GM12878 (cell line): ENCODE results near the gene BMP8B. TPM values are rescaled to one million over a fixed set of nuclear protein-coding genes. Genes with fewer than 3 reads are reported as not detected.

Experiments used
- ATAC-seq: fragments of 200-7000 bp; cut with Tn5 transposase; 3 replicates; pipeline ENCODE4 v1.9.1; 2020; ENCODE audit warnings: mild to moderate bottlenecking, moderate library complexity
- BruUV-seq: library from RNA; stranded (reverse); fragments of 400-500 nt; replicated peaks from 2 replicates; lab custom pipeline; 2021; lab: Mats Ljungman, UMichigan
- CTCF ChIA-PET: fragments of 300-600 bp; sonication (Branson Sonifier 250); formaldehyde crosslinking; extraction: SDS; loops from one replicate; lab custom pipeline; 2021; ENCODE audit warnings: inconsistent platforms; lab: Yijun Ruan, JAX
- POLR2A ChIA-PET: fragments of 350-600 bp; formaldehyde crosslinking; extraction: SDS; loops from one replicate; lab custom pipeline; 2021; ENCODE audit warnings: inconsistent platforms; lab: Charles Lee
- RAD21 ChIA-PET: fragments of 300-600 bp; sonication (Branson Sonifier 250); formaldehyde crosslinking; loops from one replicate; lab custom pipeline; 2023; ENCODE audit warnings: antibody characterized with exemption; ENCODE audit not compliant: unreplicated experiment; lab: Charles Lee
- SMC1A ChIA-PET: fragments of 300-600 bp; sonication (Branson Sonifier 250); formaldehyde crosslinking; loops from one replicate; lab custom pipeline; 2023; ENCODE audit not compliant: unreplicated experiment, uncharacterized antibody; lab: Charles Lee
- DNase-seq: peaks from one replicate; pipeline ENCODE4 v3.0.0-alpha.2; 2011; ENCODE audit warnings: low read depth, low spot score
- FAIRE-seq: peaks from 3 replicates; lab custom pipeline; 2011; peaks lifted over from hg19 to GRCh38; lab: Jason Lieb, UNC
- H2AFZ ChIP-seq: 2 replicates; pipeline ENCODE4 v1.6.0; 2011; ENCODE audit warnings: low read depth, low read length, control low read depth; ENCODE audit not compliant: control insufficient read depth
- H3K27ac ChIP-seq: 2 replicates; pipeline ENCODE4 v1.5.1; 2011; ENCODE audit warnings: control low read depth; ENCODE audit not compliant: control insufficient read depth, insufficient read depth
- H3K27me3 ChIP-seq, 2 experiments: replicated peaks in 1 of 2; 2 replicates each; pipeline versions ENCODE4 v1.6.0 to v1.6.1; 2011; ENCODE audit warnings: low read length in 1 of 2; ENCODE audit not compliant: control insufficient read depth in 2 of 2, insufficient read depth in 2 of 2
- H3K36me3 ChIP-seq, 2 experiments: 2 replicates each; pipeline ENCODE4 v1.5.1; 2011; ENCODE audit warnings: low read length in 1 of 2; ENCODE audit not compliant: control insufficient read depth in 2 of 2, insufficient read depth in 2 of 2
- H3K4me1 ChIP-seq: 2 replicates; pipeline ENCODE4 v1.6.1; 2011; ENCODE audit warnings: mild to moderate bottlenecking, low read length, moderate library complexity, mixed read lengths; ENCODE audit not compliant: control insufficient read depth, insufficient read depth
- H3K4me2 ChIP-seq: 2 replicates; pipeline ENCODE4 v1.6.0; 2011; ENCODE audit warnings: control low read depth; ENCODE audit not compliant: control insufficient read depth, insufficient read depth
- H3K4me3 ChIP-seq: fragments of 200-600 bp; sonication (generic); 2 replicates; pipeline ENCODE4 v1.5.1; 2016
- H3K79me2 ChIP-seq: 2 replicates; pipeline ENCODE4 v1.6.0; 2011; ENCODE audit warnings: low read length; ENCODE audit not compliant: control insufficient read depth, insufficient read depth
- H3K9ac ChIP-seq: 2 replicates; pipeline ENCODE4 v1.8.0; 2011; ENCODE audit warnings: low read length, control low read depth, mixed read lengths; ENCODE audit not compliant: control insufficient read depth, insufficient read depth
- H3K9me3 ChIP-seq: replicated peaks from 3 replicates; pipeline ENCODE4 v1.5.1; 2011; ENCODE audit warnings: mild to moderate bottlenecking, low read length; ENCODE audit not compliant: control insufficient read depth, insufficient read depth
- H4K20me1 ChIP-seq: 2 replicates; pipeline ENCODE4 v1.6.0; 2011; ENCODE audit not compliant: control insufficient read depth, insufficient read depth
- ASH2L ChIP-seq: fragments of 300-600, 200-600 bp; sonication (generic); IDR thresholded peaks from 2 replicates; pipeline ENCODE4 v1.6.1; 2017; ENCODE audit warnings: low read depth, mild to moderate bottlenecking, borderline replicate concordance
- BACH1 ChIP-seq: fragments of 450-650 bp; IDR thresholded peaks from 2 replicates; pipeline ENCODE4 v1.6.1; 2017; ENCODE audit warnings: mild to moderate bottlenecking, borderline replicate concordance
- CREB1 ChIP-seq: IDR thresholded peaks from 2 replicates; pipeline ENCODE4 v1.6.1; 2012; ENCODE audit warnings: low read depth, mild to moderate bottlenecking, inconsistent platforms
- GABPA ChIP-seq: IDR thresholded peaks from 2 replicates; pipeline ENCODE4 v1.6.1; 2014; ENCODE audit warnings: antibody characterized with exemption, low read depth, mild to moderate bottlenecking, inconsistent platforms
- JUNB ChIP-seq: IDR thresholded peaks from 2 replicates; pipeline ENCODE4 v1.6.1; 2016; ENCODE audit warnings: antibody characterized with exemption, mild to moderate bottlenecking
- KDM1A ChIP-seq: fragments of 200-600 bp; sonication (generic); IDR thresholded peaks from 2 replicates; pipeline ENCODE4 v1.6.1; 2016; ENCODE audit warnings: borderline replicate concordance
- SMARCA5 ChIP-seq: fragments of 450-650 bp; IDR thresholded peaks from 2 replicates; pipeline ENCODE4 v1.6.1; 2017; ENCODE audit warnings: mild to moderate bottlenecking
- SUZ12 ChIP-seq: fragments of 200-600 bp; sonication (generic); IDR thresholded peaks from one replicate; pipeline ENCODE4 v1.6.1; 2018; ENCODE audit warnings: antibody characterized with exemption, mild to moderate bottlenecking; ENCODE audit not compliant: unreplicated experiment
- TBL1XR1 ChIP-seq: IDR thresholded peaks from 2 replicates; pipeline ENCODE4 v1.6.1; 2012; ENCODE audit warnings: low read depth, low read length, improper control_type of control experiment
- TCF12 ChIP-seq: IDR thresholded peaks from 2 replicates; pipeline ENCODE4 v1.6.1; 2011; ENCODE audit warnings: low read depth, mild to moderate bottlenecking, low read length
- YBX1 ChIP-seq: fragments of 450-650 bp; IDR thresholded peaks from 2 replicates; pipeline ENCODE4 v1.6.1; 2016; ENCODE audit warnings: antibody characterized with exemption
- ZNF622 ChIP-seq: fragments of 450-650 bp; IDR thresholded peaks from 2 replicates; pipeline ENCODE4 v1.6.1; 2017; ENCODE audit warnings: mild to moderate bottlenecking, inconsistent platforms
- WGBS: methylation state at CpG from one replicate; pipeline ENCODE4 v1.1.6; 2016; ENCODE audit warnings: low lambda C conversion rate; ENCODE audit not compliant: insufficient replicate concordance, insufficient coverage; ENCODE audit errors: missing lambda C conversion rate; 5-methylcytosine and 5-hydroxymethylcytosine counted together
- in situ Hi-C: fragments of 300-500 bp; cut with MboI; formaldehyde crosslinking; loops from 9 replicates; pipeline ENCODE4 v1.14.3; 2018; ENCODE audit warnings: mixed read lengths
- intact Hi-C: fragments of 100-400 bp; cut with micrococcal nuclease; formaldehyde crosslinking; loops from one replicate; pipeline ENCODE4 v1.14.2; 2022; ENCODE audit not compliant: unreplicated experiment
- polyA plus RNA-seq, 11 experiments: library from polyadenylated mRNA; depleted of rRNA in 4 of 11; unstranded in 6 of 11; stranded (reverse) in 5 of 11; fragments of >200 nt; fragmentation: Nextera tagmentation in 4 of 11; fragmentation: Illumina TruSeq in 1 of 11; extraction: Ambion mirVana in 4 of 11; extraction: Trizol in 1 of 11; gene quantifications; 1 replicate in 1 of 11; 2 replicates in 10 of 11; pipeline versions ENCODE4 v1.2.1 to v1.2.3, GENCODE V29; 2011 to 2016; ENCODE audit warnings: inconsistent platforms in 2 of 11, missing spikeins in 2 of 11, low read depth in 1 of 11
- total RNA-seq, 4 experiments: library from RNA; depleted of rRNA in 3 of 4; stranded (reverse); fragments of >200 nt in 3 of 4; fragmentation: Illumina TruSeq in 1 of 4; extraction: Trizol in 1 of 4; gene quantifications; 2 replicates each; pipeline versions ENCODE4 v1.2.1 to v1.2.3, GENCODE V29; 2013 to 2021
- TF ChIP-seq, protein P1 (sequence below): fragments of 150-350 bp; IDR thresholded peaks from 2 replicates; pipeline ENCODE4 v1.6.1; 2014; ENCODE audit warnings: mild to moderate bottlenecking, low read depth, low read length
- TF ChIP-seq, protein P2 (sequence below): fragments of 450-650 bp; IDR thresholded peaks from 2 replicates; pipeline ENCODE4 v1.6.1; 2017; ENCODE audit warnings: mild to moderate bottlenecking, moderate library complexity

BMP8B gene
- total and polyA plus RNA-seq, 10 of the 15 experiments (the other 5 are each of a cell fraction or from before 2014, with no cell fraction given), result 0.09 to 1.2 (median 0.52) TPM

- TF ChIP-seq TBL1XR1, result no peak
Observed at GRCh38 chr1:39832294-39832693, 43.6 kb upstream of the BMP8B start (continued).

DNA sequence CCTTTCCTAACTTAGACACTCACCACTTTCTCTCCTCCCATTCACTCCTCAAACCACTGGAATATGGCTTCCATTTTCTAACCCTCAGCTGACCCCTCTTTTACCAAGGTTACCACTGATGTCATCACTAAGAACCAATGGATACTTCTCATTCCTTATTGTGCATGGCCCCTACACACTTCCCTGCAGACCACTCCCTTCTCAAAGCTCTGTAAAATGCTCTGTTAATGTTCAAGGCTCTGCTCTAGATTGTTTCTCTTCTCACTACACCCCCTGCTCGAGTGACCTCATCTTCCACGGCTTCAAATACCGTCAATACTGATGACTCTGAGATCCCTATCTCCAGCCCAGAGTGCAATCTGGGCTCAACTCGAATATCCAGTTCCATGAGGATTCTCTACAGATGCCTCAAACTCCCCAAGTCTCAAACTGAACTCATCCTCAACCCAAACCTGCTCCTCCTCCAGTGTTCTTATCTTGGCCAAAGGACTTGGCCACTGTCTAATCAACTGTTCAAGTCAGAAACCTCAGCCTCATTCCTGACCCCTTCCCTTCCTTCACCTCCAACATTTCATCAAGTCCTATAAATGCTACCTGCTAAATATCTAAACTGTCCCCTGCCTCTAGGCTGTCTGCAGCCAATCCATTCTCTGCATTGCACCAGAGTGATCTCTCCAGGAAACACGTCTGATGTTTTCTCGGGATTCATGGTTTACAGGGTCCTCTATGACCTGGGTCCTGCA, 41.3 kb upstream of the BMP8B start:
- H3K4me3 ChIP-seq, result no peak overlapping the region
- H3K79me2 ChIP-seq, result no peaks in the 10 kb centered on the region
- H2AFZ ChIP-seq, result no peak overlapping the region
- no peaks in the 10 kb centered on the region for H4K20me1 ChIP-seq
- intact Hi-C loops, result no loop called here
- H3K9me3 ChIP-seq, result no peaks in the 10 kb centered on the region
- DNase-seq, result no peak
- in situ Hi-C loops, result no loop called here
- ATAC-seq, result no peak
- FAIRE-seq, result no peak
- POLR2A ChIA-PET, result interaction anchor here (0.6 to 1.5 kb wide), 6 partner anchors 12 to 557 kb away, joined by 3 read pairs; no protein-coding TSS in a partner anchor
- WGBS, result 60% methylated on average over 6 of the region's 6 CpGs
- no peak overlapping the region for H3K27ac ChIP-seq
- H3K4me2 ChIP-seq, result no peak overlapping the region
- H3K36me3 ChIP-seq, result no peaks in the 10 kb centered on the region
- H3K9ac ChIP-seq, result no peak overlapping the region
- BruUV-seq, result no TSS peak
- peaks cover 11% of the 10 kb centered on the region for H3K4me1 ChIP-seq
- RAD21 ChIA-PET, result interaction anchor here (0.9 to 1.8 kb wide), 3 partner anchors 13 to 72 kb away, joined by 3 to 5 read pairs (median 3); no protein-coding TSS in a partner anchor
- TF ChIP-seq YBX1, result no peak
- TF ChIP-seq ASH2L, result no peak
- no peak for TF ChIP-seq JUNB
- no peak for TF ChIP-seq ZNF622
- TF ChIP-seq CREB1, result no peak
- TF ChIP-seq SUZ12, result no peak
- TF ChIP-seq, protein P1, sequence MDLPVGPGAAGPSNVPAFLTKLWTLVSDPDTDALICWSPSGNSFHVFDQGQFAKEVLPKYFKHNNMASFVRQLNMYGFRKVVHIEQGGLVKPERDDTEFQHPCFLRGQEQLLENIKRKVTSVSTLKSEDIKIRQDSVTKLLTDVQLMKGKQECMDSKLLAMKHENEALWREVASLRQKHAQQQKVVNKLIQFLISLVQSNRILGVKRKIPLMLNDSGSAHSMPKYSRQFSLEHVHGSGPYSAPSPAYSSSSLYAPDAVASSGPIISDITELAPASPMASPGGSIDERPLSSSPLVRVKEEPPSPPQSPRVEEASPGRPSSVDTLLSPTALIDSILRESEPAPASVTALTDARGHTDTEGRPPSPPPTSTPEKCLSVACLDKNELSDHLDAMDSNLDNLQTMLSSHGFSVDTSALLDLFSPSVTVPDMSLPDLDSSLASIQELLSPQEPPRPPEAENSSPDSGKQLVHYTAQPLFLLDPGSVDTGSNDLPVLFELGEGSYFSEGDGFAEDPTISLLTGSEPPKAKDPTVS, result no peak
- TF ChIP-seq, protein P2, sequence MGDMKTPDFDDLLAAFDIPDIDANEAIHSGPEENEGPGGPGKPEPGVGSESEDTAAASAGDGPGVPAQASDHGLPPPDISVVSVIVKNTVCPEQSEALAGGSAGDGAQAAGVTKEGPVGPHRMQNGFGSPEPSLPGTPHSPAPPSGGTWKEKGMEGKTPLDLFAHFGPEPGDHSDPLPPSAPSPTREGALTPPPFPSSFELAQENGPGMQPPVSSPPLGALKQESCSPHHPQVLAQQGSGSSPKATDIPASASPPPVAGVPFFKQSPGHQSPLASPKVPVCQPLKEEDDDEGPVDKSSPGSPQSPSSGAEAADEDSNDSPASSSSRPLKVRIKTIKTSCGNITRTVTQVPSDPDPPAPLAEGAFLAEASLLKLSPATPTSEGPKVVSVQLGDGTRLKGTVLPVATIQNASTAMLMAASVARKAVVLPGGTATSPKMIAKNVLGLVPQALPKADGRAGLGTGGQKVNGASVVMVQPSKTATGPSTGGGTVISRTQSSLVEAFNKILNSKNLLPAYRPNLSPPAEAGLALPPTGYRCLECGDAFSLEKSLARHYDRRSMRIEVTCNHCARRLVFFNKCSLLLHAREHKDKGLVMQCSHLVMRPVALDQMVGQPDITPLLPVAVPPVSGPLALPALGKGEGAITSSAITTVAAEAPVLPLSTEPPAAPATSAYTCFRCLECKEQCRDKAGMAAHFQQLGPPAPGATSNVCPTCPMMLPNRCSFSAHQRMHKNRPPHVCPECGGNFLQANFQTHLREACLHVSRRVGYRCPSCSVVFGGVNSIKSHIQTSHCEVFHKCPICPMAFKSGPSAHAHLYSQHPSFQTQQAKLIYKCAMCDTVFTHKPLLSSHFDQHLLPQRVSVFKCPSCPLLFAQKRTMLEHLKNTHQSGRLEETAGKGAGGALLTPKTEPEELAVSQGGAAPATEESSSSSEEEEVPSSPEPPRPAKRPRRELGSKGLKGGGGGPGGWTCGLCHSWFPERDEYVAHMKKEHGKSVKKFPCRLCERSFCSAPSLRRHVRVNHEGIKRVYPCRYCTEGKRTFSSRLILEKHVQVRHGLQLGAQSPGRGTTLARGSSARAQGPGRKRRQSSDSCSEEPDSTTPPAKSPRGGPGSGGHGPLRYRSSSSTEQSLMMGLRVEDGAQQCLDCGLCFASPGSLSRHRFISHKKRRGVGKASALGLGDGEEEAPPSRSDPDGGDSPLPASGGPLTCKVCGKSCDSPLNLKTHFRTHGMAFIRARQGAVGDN, result no peak
- no peak for TF ChIP-seq KDM1A
- no peak for TF ChIP-seq GABPA
- no peak for TF ChIP-seq SMARCA5
- TF ChIP-seq BACH1, result no peak
- TF ChIP-seq TCF12, result no peak
- TF ChIP-seq, all 136 proteins: peak for 0
- ChIA-PET CTCF (interaction anchor here (0.8 to 1.2 kb wide), 3 partner anchors 12 to 144 kb away, joined by 3 to 5 read pairs (median 4); no protein-coding TSS in a partner anchor), SMC1A (interaction anchor here (1.2 kb wide), 1 partner anchor 11 kb away, joined by 3 read pairs; no protein-coding TSS in a partner anchor)
- no peaks in the 10 kb centered on the region for H3K27me3 ChIP-seq
